ENCODE measurements around the gene HIP1R.

HIP1R gene

GRCh38 chr12:122838841-122839240, 3.6 kb downstream of the HIP1R start:
- no peak for DNase-seq (ENCODE audit: low spot score)
- ChIA-PET POLR2A (ENCODE audit: low non-redundant PET) (no interaction called here), CTCF (interaction anchor here (0.5 kb wide), 1 partner anchor 73 kb away, joined by 3 read pairs; no protein-coding TSS in a partner anchor)
- 0 out of 2 replicates have a peak overlapping the region, but pooled peaks have one; percentile 32 for H3K27ac ChIP-seq
- TF ChIP-seq CTCF (conservative IDR thresholded peaks at IDR 0.05; ENCODE audit: low read depth), result no peak

GRCh38 chr12:122839907-122840554, 4.8 kb downstream of the HIP1R start:
- peak overlapping the region; percentile 89 for H3K27ac ChIP-seq
- TF ChIP-seq CTCF (conservative IDR thresholded peaks at IDR 0.05; ENCODE audit: low read depth), result no peak
- DNase-seq (ENCODE audit: low spot score), result no peak
- CTCF ChIA-PET, result interaction anchor here (0.6 to 0.7 kb wide), 3 partner anchors 11 to 712 kb away, joined by 3 to 5 read pairs (median 3); no protein-coding TSS in a partner anchor
- POLR2A ChIA-PET (ENCODE audit: low non-redundant PET), result interaction anchor here (0.6 kb wide), 1 partner anchor 401 kb away, joined by 3 read pairs; no protein-coding TSS in a partner anchor

DNA sequence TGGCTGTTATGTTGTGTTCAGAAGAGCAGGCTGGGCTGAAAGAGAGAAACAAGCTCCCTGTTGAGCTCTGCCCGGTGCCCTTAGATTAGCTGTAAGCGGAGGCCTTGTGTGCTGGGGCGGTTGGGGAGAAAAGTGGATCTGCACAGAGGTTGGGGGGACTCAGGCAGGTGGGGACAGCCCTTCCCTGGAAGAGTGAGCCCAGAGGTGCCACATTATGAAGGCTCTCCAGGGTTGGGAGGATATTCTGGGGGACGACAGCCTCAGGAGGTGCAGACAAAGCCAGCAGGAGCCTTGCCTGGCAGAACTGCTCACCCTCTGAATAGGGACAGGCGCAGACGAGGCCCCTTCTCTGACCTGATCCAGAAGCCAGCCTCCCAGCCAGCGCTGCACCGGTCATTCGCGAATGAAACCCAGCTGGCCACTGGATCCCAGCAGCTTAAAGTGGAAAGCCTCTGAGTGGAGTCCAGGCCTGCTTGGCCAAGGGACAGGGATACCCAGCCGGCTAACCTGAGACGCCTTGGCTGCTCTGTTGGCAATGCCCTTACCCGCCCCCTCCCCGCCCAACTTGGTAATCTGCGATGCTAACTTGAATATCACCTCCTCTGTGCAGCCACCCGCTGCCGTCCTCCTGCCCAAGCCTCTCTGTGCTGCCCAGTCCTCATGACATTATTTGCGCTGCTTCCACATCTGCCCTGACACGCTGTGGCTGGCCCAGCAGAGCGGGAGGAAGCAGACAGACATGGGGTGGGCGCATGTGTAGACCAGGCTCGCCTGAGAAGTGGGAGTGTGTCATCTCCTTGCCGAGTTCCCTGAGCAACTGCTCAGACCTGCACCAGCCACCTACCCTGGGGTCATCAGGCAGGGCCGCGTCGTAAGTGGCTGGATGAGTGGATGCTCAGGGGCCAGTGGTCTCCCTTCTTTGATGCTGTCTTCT, 5.6 kb downstream of the HIP1R start:
- no peak for TF ChIP-seq CTCF (conservative IDR thresholded peaks at IDR 0.05; ENCODE audit: low read depth)
- POLR2A ChIA-PET (ENCODE audit: low non-redundant PET), result no interaction called here
- H3K27ac ChIP-seq, result peak overlapping the region; percentile 89
- CTCF ChIA-PET, result interaction anchor here (1.9 kb wide), 1 partner anchor 20 kb away, joined by 6 read pairs; no protein-coding TSS in a partner anchor
- DNase-seq (ENCODE audit: low spot score), result peak; percentile 59

GRCh38 chr12:122841544-122842321, 6.5 kb downstream of the HIP1R start:
- ChIA-PET CTCF (interaction anchor here (0.6 to 1.9 kb wide), 3 partner anchors 19 to 681 kb away, joined by 3 to 6 read pairs (median 5); no protein-coding TSS in a partner anchor), POLR2A (ENCODE audit: low non-redundant PET) (interaction anchor here (0.6 kb wide), 1 partner anchor 320 kb away, joined by 4 read pairs; no protein-coding TSS in a partner anchor)
- no peak for TF ChIP-seq CTCF (conservative IDR thresholded peaks at IDR 0.05; ENCODE audit: low read depth)
- no peak for DNase-seq (ENCODE audit: low spot score)
- peak overlapping the region; percentile 89 for H3K27ac ChIP-seq

DNA sequence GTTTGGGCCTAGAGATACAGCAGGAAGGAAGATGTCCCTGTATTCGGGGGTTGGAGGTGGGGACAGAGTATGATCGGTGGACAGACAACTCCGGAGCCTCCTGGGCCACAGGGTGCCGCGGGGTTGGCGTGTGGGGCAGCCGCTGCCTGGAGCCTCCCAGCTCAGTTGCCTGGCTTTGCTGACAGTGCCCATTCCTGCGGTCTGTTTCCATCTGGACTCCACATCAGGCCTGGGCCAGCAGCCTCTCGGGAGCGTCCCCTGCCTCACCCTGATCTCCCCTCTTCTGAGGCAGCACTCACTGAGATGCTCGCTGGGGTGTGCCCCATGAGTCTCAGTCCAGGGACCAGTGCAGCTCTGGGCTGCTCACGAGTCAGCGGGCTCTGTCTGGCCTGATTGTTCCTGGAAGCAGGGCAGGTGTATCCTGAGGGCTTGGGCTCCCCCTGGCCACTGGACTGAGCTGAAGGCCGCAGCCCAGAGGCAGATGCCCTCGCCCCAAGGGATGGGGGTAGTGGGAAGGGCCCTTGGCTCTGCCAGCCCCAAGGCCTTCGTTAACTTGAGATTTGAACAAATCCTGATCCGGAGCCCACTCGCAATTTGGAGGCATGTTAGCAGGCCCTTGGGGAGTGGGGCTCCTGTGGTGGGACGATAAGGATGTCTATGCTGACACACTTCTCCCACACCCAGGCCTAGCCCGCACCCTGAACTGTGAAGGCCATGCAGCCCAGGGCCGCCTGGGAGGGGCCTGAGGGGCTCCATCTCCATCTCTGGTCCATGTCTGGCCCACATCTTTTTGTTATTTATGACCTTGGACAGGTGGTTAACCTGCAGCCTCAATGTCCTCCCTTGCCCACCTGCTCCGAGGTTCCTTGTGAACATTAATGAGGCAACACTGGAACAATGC, 7.5 kb downstream of the HIP1R start:
- H3K27ac ChIP-seq, result peak overlapping the region; percentile 89
- DNase-seq (ENCODE audit: low spot score), result no peak
- ChIA-PET POLR2A (ENCODE audit: low non-redundant PET) (no interaction called here), CTCF (interaction anchor here (1.9 kb wide), 1 partner anchor 18 kb away, joined by 6 read pairs; no protein-coding TSS in a partner anchor)
- no peak for TF ChIP-seq CTCF (conservative IDR thresholded peaks at IDR 0.05; ENCODE audit: low read depth)

Data from RWPE1 (cell line).